HG03039 (cell line): ENCODE data around the gene HRH2.

ENCODE experiments used
- ATAC-seq: cut with Tn5 transposase; IDR thresholded peaks from one replicate; pipeline ENCODE4 v1.9.1; 2021; ENCODE audit warnings: mild to moderate bottlenecking, moderate library complexity; ENCODE audit not compliant: unreplicated experiment

HRH2 gene

DNA sequence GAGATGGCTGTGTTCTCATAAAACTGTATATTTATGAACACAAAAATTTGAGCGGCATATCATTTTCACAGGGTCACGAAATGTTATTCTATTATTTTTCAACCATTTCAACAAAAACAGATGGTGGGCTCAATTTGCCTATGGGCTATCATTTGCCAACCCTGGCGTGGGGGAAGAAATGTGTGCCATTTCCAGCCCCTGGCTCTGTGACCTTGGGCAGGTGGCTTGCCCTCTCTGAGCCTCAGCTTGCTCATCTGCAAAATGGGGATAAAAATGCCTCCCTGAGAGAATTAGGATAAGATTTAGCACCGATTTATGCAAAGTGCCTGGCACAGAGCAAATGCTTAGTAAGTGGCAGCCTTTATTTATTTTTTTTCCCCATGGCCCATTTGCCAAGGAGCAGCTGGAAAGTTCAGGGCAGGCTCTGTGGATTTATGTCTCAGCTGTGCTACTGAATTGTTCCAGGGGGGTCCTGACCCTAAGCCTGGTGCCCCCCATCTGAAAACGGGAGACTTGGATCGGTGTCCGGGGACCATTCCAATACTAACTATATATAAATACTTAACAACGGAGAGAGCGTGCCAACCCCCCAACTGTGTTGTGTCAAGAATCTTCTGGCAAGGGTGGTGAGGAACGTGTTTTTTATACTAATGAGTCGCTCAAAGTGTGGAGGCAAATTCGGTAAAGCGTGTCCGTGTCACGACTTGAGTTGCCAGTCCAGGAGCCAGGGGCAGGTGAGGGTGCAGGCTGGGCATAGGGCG is 34.5 kb downstream of the HRH2 start:
- no peak for ATAC-seq

- no peak for ATAC-seq
Observed at GRCh38 chr5:175692996-175693710, 35.3 kb downstream of the HRH2 start.

- no peak for ATAC-seq
Observed at GRCh38 chr5:175693741-175694140, 35.9 kb downstream of the HRH2 start.

GRCh38 chr5:175694371-175695160 is 36.7 kb downstream of the HRH2 start:
- no peak for ATAC-seq

DNA sequence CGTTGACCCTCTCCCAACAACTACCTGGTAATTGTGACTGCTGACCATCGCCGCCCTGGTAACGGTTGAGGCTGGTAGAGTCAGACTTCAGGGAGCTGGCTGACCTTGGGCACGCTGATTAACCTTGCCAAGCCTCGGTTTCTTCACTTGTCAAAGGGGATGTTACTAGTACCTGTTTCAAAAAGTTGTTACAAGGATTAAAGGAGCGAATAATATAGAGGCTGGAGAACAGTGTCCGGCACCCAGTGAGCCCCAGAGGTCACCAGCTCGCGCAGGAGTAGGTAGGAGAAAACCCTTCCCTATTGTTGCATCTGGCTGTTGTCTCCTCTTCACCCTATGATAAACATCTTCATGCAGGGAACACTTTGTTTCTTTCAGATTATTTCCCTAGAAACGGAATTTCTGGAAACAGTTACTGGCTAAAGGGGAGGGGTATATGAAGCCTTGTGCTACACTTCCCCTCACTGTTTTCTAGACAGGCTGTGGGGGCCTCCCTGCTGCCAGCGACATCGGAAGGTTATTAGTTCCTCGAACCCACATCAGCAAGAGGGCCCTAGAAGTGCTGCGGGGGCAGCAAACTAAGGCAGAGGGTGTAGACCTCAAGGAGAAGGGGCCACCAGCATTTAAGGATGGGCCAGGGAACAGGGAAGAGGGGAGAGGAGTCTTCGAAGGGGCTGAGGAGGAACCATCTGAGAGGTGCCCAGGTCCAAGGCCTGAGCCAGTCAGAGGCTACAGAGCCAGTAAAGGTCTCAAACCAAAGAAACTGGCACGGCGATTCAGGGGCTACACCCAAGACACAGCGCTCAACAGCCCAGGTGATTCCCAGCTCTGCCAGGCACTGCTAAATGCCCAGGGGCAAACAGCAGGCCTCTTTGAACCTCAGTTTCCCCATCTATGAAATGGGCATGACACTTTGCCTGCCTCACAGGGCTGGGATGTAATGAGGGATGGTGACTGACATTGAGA is 37.6 kb downstream of the HRH2 start:
- no peak for ATAC-seq

DNA sequence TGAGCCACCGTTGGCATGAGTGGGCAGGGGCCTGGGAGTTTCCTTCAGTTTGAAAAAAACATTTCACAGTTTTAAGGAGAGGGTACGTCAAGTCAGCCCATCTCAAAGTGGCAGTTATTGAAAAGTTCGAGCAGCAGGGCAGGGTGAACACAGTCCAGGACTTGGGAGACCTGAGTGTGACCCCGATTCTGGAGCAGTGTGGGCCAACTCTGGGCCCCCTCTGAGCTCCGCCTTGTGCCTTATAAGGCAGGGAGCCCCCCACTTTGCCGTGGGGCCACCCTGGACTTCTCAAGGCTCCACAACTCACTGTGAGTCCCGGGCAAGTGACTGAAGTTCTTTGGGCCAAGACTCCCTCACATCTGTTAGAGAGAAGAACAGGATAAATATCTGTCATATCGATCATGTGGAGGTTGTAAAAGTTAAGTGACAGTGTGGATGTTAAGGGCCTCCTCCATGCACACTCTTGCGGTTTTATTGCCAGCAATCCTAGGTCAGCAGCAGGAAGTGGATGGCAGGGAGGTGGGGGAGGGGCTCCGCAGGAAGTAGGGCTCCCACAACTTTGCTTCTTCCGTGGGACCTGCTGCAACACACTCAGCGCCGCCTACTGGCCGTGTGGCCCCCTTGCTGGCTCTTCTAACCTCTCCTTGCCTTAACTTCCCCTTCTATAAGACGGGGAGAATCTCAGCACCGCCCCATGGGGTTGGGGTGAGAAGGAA is 38.4 kb downstream of the HRH2 start:
- no peak for ATAC-seq

DNA sequence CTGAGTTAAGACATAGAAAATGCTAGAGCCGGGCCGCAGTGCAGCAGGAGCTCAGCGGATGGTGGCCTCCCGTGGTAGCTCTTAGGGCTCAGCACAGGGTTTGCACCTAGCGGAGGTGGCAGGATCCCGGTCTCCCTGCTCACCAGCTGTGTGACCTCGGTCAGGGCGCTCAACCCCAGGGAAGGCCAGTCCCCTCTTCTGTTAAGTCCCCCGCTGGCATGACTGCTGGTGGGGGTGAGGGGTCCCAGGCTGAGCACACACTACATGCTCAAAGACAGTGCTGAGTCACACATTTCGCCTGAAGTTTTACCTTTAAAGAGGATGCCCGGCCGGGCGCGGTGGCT is 39.0 kb downstream of the HRH2 start:
- no peak for ATAC-seq

DNA sequence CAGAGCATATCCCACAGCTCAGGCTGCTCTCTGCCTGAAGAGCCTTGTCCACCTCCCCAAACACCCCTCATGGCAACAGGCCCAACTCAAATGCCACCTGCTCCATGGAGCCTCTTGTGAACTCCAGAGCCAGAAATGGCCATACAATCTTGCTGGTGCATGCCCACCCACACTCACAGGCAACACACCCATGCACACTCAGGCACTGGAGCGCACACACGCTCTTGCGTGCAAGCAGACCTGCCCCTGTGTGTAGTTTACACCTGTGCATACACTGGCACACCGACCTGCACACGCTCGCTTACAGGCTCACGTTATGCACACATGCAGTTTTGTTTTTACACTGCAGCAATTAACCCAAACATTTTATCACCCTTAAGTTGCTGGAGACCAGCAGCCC is 40.0 kb downstream of the HRH2 start:
- no peak for ATAC-seq

- no peak for ATAC-seq
Observed at GRCh38 chr5:175698401-175699115, 40.7 kb downstream of the HRH2 start.

GRCh38 chr5:175700991-175701390 is 43.1 kb downstream of the HRH2 start:
- ATAC-seq, result no peak

GRCh38 chr5:175701797-175702196 is 43.9 kb downstream of the HRH2 start:
- ATAC-seq, result no peak

DNA sequence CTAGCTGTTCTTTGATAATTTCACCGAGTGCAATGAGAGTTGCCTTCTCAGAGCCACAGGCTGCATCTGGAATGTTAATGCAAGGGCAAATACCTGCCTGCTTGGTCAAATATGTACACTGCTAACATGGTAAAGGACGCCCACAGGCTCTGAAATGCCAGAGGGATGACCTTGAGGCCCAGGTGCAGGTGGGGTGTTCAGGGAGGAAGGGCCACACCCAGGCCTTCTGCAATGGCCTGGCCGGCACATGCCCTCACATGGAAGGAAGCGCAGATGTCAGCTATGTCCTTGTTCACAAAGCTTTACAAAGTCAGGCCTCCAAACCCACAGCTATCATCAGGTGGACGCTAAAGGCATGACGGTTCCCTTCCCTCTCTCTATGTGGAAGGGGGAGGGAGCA is 48.6 kb downstream of the HRH2 start:
- ATAC-seq, result no peak

DNA sequence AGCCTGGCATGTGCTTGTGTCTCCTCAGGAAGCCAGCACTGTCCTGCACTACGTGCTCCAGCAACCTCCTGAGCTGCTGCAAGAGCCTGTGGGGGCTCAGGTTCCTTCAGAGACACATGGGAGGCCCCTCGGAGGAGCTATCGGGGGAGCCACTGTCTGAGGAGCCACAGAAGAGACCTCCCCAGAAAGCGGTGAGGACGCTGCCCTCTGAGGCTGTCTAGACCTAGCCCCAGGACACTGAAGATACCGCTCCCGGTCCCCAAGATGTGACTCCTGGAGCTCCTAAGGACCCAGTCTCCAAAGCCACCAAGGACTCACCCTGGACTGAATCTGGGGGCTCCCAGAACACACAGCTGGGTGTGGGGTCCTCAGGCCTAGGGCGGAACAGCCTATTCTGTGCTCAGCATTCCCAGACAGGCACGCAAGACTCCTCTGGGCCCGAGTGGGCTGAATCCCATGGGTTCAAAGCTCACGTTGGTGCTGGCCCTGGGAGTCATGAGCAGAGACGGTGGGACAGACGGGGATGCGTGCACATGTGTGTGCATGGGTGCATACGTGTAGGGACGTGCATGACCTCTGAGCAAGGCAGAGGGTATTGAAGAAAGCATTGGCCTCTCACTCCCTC is 50.0 kb downstream of the HRH2 start:
- ATAC-seq, result no peak

GRCh38 chr5:175709276-175709781 is 51.5 kb downstream of the HRH2 start:
- ATAC-seq, result no peak

- ATAC-seq, result no peak
Observed at GRCh38 chr5:175710326-175710725, 52.5 kb downstream of the HRH2 start.

DNA sequence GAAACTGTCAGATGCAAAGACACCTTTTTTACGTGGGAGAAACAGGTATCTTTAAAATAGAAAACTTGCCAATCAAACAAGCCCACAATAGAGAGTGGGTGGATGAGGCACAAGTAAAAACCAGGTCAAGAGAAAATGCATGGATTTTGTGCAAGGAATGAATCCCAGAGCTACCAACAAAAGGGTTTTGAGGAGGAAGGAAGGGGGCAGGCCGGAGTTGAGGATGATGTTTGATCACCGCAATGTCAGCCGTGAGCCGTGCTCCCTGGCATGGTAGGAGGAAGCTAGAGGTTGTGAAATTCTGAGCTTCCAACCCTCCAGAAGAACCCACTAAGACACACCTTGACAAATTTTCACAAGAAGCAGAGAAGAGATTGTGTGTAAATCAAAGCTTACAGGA is 53.2 kb downstream of the HRH2 start:
- ATAC-seq, result no peak

DNA sequence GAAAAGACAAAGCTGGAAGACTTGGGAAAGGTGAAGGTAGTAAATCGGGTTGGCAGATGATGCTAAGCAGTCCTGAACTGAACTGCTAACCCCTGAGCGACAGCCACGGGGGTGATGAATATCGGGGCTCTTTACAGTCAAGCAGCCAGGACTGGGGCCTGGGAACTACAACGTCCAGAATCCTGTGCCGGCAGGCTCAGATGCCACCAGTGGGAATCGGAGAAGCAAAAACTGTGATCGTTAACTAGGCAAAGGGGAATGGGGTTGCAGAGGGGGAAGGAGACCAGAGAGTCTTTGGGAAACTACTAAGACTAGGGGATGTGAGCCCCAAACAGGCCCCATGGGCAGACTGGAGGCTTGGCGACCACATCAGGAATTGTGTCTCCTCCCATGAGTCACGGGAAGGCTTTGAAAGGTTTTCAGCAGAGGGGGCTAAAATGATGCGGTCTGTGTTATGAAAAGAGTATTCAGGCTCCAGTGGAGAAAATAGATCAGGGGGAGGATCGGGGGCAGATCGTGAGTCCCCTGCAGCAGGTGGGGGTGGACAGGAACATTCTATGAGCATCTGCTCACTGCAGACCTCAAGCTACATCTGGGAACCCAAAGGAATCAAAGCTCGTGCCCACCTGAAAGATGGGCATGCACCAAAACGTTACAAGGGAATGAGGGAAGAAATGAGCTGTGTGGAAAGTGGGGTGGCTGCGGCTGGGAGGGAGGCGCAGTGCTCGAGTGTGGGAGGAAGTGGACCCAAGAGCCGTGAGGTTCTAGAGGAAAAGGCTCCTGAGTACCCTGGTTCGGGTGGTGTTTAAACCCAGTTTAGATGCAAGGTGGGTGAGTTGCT is 53.8 kb downstream of the HRH2 start:
- no peak for ATAC-seq

DNA sequence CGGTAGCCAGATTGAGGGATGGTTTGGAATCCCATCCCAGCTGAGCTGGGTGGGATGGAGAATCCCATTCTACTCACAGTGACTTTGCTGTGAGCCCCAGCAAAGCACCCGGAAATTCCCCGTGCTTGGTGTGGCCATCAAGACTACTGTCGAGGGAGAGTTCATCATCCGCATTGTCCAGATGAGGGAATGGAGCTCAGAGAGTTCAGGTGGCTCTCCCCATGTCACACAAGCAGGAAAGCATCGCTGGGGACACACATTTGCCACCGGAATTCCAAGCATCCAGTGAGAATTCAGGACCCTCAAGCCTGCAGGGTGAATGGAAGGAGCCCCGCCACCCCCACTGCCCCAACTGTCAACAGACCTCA is 54.4 kb downstream of the HRH2 start:
- ATAC-seq, result no peak
